HG03280 (cell line): ENCODE data around the gene MTHFSD.

Experiments used
- ATAC-seq: cut with Tn5 transposase; IDR thresholded peaks from one replicate; pipeline ENCODE4 v1.9.1; 2021; ENCODE audit warnings: mild to moderate bottlenecking, moderate library complexity; ENCODE audit not compliant: unreplicated experiment

MTHFSD gene

GRCh38 chr16:86555704-86556075, 655 bp upstream of the MTHFSD start:
- ATAC-seq = no peak

DNA sequence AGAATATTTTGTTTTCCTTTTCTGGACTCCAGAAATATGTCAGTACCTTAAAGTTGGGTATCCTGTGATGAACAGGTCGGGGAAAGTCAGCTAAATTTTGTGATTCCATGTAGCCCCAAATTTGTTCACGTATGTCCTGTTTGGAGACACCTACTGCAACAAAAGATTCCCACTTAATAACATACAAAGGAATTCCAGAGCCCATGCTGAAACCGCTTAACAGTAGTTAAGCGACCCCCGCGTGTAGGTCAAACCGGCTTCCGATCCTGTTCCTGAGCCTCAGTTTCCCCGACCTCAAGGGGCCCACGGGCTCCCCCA, 477 bp downstream of the MTHFSD start:
- no peak for ATAC-seq

DNA sequence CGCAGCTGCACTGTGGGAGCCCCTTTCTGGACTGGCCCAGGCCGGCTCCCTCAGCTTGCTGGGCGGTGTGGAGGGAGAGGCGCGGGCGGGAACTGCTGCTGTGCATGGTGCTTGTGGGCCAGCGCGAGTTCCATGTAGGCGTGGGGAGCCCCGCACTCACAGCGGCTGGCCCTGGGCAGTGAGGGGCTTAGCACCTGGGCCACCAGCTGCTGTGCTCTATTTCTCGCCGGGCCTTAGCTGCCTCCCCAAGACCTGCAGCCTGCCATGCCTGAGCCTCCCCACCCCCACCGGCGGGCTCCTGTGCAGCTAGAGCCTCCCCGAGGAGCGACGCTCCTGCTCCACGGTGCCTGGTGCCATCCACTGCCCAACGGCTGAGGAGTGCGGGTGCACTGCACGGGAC, 1.7 kb downstream of the MTHFSD start:
- ATAC-seq = no peak

DNA sequence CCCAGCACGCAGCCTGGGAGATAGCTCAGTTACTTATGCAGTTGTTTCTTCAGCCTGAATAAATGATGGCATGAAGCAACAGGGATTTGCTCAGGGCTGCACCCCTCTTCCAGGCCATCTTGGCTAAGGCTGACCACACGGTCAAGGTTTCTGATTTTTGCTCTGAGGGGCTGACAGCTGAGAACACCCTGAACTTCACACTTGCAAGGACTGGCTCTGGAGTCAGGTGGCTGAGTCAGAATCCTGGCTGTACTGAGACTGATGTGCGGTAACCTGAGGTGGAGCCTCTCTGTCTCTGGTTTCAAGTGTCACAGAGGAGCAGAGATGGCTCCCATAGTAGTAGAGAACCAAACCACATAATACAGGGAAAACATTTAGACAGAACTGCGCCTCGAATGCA, 4.8 kb downstream of the MTHFSD start:
- ATAC-seq = no peak

DNA sequence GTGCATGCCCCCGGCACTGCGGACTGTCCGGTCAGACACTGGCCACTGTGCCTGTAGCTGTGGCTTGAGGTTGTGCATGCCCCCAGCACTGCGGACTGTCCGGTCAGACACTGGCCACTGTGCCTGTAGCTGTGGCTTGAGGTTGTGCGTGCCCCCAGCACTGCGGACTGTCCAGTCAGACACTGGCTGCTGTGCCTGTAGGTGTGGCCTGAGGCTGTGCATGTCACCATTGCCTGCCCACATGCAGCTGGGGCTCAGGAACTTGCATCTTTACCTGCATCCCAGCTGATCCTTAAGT, 5.2 kb downstream of the MTHFSD start:
- ATAC-seq = no peak

- ATAC-seq = no peak
Observed at GRCh38 chr16:86549076-86549892, 5.8 kb downstream of the MTHFSD start.

DNA sequence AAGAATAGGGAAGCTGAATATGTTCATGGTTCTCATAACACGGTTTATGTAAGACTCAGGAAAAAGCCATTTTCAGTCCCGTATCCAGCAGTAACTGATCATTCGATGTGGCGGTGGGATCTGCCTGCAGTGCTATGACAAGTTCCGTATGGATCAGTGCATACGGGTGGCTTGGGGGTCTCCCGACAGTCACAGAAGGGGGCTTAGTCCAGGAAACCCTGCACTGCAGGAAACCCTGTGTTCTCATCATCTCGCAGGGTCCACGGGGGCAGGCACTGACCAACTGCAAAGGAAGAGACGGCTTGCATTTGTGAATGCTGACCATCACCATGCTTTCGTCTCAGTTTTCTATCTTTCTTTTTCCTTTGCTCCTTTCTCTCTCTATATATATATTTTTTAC, 7.7 kb downstream of the MTHFSD start:
- ATAC-seq = no peak

DNA sequence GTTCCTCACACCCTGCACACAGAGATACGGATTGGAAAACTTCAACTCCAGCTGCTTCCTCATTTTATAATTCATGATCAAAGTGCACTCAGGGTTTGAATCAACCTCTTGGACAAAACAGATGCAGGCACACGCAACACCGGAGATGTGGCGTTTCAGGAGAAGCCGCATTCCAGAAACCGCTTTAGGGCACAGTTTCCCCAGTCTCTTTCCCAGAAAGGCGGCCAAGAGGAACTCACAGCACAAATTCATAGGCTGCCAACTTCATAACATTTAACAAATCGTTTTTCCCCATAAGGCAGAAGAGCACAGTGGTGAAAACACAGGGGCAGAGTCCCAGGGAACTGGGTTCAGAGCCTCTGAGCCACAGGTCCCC, 8.4 kb downstream of the MTHFSD start:
- no peak for ATAC-seq

DNA sequence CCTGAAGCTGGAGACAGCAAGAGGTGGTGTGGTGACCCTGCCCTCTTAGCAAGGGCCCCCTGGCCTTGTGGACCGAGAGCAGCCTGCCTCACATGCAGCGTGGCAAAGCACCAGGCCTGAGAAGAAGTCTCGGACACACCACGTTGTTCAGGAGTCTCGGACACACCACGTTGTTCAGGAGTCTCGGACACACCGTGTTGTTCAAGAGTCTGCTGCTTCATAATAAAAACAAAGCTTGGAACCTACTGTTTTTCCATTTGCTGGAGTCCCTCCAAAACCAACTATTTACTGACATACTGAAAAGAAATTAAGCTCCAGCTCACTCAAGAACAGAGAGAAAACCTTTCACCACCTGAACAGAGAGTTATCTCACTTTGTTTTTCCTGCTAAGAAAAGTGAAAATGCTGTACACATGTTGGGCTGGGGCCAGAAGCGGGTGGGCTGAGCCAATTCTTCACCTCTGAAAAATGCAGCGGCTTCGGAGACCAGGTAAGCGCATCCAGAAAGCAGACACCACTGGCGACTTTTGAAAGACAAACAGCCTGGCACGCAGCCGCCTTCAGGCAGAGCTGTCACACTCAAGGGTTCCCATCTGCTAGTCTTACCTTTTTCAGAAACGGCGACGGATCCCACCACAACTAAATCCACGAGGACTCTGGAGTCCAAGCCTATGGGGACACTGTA, 8.9 kb downstream of the MTHFSD start:
- ATAC-seq = no peak

GRCh38 chr16:86545481-86545880, 9.6 kb downstream of the MTHFSD start:
- ATAC-seq = no peak

DNA sequence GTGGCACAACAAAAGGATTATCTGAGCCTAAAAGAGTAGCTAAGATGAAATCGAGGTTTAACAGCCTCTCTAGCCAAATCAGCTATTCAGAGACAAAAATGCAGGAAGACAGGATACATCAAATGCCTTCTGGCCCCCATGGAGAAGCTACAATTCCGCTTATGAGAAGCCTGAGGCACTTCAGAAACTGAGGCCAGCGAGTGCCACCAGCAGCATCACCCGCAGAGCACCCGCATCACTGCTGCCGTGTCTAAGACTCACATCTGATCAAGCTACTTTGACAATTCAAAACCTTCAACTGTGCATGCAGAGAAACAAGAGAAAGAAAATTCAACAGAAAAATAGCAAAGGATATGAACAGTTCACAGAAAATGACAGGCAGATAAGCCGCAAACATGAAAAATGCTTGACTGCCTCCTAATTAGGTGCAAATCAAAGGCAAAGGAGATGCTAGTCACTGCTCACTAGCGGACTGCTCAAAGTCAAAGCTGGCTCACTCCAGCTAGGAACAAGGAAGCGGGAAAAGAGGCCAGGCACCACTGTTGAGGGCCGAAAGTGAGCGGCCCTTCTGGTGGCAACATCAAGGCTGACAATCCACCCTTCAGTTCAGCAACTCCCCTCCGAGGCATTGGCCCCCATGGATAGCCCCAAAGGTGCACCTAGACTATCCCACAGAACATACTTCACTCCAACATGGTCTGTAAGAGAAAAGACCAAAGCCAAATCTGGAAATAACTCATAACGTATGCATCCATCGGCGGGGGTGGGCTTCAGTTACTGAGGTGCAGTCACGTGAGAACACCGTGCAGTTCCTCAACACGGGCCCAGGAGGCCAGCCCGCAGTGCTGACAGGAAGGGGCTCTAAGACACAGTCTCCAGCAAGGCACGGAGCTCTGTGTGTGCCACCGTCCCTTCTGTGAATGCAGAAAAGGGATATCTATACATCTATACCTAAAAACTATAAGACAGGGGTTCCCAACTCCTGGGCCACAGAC, 12.0 kb downstream of the MTHFSD start:
- no peak for ATAC-seq

DNA sequence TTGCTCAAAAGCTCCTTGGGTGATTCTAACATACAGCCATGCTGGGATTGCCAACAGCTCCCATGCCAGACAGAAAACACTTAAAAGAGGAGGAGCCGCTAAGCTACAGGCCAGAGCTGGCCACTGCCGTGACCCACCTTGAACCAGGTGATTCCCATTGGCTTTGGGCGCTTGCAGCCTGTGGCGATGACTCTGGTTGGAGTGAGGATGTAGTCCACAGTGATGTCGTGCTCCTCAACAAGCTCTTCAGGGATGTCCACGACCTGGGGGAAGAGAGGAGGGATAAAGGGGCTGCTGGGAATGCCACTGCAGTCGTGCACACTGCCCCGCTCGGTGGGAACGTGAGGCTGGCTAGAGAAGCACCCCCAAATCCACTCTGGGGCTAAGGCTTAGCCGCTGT, 13.5 kb downstream of the MTHFSD start:
- ATAC-seq = no peak

DNA sequence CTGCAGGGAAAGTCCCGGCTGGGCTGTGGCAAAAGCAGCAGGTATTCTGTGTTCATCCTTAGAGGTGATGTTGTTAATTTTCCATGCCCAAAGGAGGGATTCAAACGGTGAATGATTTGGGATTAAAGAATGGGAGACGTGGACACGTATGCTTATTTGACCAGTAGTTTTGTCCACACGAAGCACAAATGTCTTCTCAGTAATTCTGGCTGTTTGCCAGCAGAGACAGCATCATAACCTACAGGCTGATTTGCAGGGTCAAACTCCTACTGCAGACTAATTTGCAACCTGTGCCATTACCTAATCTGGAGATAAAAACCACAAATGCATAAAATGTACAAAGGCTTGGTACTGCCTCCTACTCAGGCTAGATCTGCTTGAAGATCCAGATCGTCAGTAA, 14.1 kb downstream of the MTHFSD start:
- no peak for ATAC-seq

DNA sequence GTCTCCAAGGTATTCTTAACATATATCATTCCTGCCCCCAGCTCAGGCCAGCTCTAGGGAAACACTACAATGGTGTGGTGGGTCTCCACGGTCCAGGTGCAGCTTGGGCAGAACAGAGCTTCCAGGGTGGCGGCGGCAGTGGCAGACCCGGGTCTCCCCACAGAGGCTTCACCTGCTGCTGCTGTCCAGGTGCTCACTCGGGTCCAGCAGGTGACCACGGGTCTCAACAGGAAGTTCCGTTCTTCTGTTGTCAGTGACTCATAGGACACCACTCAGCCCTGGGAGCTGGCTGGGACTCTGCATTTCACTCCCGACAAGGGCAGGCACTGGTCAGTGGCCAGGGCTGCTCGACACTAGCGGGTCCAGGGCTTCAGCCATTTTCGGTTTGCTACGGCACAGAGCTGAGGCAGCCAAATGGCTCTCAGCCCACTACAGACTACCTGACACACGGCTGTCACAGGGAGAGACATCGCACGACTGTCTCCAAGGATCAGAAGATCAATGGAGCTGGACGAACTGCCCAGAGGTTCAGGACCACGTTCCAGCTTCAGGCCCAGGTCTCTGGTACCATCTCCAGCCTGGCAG, 16.7 kb downstream of the MTHFSD start:
- no peak for ATAC-seq

DNA sequence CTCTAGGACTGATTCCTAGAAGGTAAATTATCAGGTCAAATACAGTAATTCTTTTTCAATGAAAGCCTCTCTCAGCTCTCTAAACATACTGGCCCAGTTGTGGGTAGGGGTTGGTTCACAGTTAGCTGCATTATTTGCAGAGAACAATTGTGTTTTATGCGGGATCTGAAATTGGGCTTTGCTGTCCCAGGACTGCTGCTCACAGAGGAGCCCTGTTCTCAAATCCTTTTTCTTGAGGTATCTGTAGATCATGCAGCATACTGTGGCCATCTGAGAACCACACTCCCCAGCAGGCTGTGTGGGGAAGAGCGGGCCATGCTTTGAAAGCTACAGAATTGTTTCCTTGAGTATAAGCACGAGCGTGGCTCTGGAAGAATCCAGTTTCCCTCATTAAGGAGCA, 17.5 kb downstream of the MTHFSD start:
- no peak for ATAC-seq

DNA sequence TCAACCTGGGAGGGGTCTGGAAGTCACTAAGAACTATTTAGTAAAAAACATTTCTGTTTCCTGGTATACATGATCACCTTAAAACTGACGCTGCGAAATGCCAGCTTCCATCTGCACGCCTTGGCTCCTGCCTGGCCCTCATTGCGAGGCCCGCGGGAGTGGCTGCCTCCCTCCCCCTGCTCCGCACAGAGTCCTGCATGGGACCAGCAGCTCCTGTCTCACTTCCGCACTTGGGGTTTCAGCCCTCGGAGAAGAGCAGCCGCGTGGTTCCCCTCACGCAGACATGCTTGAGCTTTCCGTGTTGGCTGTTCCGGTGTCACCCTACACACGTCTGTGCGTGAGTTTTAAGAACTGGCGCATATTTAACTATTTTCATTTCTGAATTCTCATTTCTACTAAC, 18.4 kb downstream of the MTHFSD start:
- ATAC-seq = no peak

DNA sequence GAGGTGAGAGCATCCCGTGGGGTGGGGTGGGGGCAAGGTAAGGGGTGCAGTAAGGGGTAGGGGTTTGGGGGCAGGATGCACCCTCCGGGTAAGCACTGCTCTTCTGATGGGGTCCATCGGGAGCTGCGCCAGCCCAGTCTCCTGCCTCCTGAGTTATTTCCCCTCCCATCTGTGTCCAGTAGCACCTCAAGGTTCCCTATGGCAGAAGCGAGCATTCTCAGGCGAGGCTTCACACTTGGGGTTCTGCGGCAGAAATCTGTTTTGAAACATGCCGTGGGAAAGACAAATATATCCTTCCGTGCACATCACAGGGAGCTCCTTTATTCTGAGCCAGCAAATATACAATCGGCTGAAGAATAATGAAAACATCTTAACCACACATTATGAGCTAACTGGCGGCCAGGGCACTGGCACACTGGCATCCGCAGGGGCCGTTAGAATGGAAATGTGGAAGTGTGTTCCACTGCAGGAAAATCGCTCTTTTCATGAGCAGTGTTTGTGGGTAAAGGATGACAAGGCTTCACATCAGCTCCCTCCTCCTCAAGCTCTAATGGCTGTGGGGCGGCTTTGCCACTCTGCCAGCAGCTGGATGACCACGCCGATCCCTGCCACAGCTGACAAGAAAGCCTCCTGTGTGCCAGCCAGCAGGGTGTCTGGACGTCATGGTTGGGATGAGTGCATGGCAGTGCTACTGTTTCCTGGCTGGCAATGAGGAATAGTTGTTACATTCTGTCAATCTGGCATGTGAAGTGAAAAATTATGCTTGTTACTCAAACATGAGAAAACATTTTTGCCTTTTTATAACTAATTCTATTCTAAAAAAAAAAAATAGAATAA, 20.0 kb downstream of the MTHFSD start:
- no peak for ATAC-seq

DNA sequence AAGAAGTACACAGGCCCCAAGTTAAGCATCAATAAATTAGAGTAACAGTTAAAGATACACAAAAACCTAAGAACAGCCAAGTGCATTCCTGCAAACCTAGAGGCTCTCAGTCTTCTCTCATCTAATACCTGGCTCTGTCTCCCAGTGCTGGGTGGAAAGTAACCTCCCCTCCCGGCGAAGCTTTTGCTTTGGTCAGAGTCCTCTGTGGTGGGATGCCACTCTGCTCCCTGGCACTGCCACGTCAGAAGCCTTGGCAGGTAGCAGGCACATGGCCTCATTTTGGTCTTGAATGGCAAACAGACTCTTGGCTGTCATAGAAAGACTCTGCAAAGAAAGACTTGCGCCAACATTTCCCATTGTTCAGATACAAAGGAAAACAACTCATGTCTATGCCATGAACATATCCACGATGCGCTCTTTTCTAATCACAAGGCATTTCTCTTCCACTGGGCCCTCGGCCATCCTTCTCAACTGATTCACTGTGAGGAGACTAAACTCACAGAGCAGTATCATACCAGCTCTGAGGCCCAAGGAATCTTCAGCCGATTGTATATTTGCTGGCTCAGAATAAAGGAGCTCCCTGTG, 21.2 kb downstream of the MTHFSD start:
- no peak for ATAC-seq

DNA sequence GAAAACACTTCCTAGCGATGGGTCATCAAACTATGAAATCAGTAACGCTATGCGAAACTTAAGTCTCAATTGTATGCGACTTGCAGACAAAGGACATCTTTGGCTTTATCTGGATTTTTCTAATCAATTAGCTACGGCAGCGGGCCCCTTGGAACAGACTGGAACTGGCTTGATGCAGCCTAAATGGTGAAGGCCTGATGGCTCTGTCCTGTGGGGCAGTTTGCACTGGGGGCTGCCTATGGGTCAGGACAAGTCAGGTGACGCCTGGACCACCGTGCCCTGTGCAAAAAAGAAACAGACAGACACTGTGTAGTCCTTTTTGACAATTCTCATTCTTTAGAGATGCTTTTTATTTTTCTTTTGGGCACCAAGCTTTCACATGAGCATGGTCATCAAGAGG, 22.0 kb downstream of the MTHFSD start:
- ATAC-seq = no peak

DNA sequence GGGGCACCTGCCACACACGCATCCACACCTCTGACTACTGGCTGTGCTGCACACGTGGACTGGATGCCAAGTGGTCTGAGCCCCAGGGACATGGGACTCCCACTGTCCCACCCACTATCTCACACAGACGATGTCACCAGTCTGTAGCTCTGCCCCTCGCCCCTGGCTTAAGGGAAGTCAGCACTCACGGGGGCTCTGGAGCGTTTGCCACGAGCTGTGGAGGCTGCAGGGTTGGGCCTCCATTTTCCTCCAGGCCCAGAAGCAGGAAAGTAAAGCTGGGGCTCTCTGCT, 22.6 kb downstream of the MTHFSD start:
- no peak for ATAC-seq
